Epithelial cell of proximal tubule (primary cell): ENCODE results near the gene ZNF385B. TPM values are rescaled to one million over a fixed set of nuclear protein-coding genes. Genes with fewer than 3 reads are reported as not detected.

Experiments used
- DNase-seq: peaks from one replicate; pipeline ENCODE4 v3.0.0-alpha.2; 2011; ENCODE audit warnings: low read depth
- H3K4me3 ChIP-seq: 2 replicates; pipeline ENCODE4 v1.5.1; 2011; ENCODE audit warnings: low read depth, mild to moderate bottlenecking, low read length
- total RNA-seq: library from RNA; depleted of rRNA; stranded (reverse); fragments of >200 nt; gene quantifications from 2 replicates; pipeline ENCODE4 v1.2.3, GENCODE V29; 2015
- TF ChIP-seq, protein P1 (sequence below): conservative IDR thresholded peaks from 2 replicates; pipeline ENCODE4 v1.5.1; 2012; ENCODE audit warnings: low read depth, mild to moderate bottlenecking, low read length

The ZNF385B gene
- total RNA-seq, 1 donor from 2014 or later: 0.69 TPM

DNA sequence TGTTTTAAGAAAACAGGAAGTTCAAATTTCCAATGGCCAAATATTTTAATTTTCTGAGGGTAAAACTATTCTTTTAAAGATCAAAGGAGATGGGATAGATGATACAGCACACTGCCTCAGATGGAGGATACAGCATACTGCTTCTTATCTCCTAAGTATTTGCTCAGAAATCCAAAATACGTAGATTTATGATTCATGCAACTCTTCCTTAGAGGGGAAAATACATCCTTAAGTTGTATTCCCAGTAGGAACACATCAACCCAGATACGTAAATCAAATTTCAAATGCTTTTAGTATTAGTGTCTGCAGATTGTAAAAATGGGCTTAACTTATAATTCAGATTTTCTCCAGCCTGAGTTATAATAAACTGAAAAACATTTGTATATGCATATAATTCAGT, 235.2 kb downstream of the ZNF385B start:
- TF ChIP-seq, protein P1, sequence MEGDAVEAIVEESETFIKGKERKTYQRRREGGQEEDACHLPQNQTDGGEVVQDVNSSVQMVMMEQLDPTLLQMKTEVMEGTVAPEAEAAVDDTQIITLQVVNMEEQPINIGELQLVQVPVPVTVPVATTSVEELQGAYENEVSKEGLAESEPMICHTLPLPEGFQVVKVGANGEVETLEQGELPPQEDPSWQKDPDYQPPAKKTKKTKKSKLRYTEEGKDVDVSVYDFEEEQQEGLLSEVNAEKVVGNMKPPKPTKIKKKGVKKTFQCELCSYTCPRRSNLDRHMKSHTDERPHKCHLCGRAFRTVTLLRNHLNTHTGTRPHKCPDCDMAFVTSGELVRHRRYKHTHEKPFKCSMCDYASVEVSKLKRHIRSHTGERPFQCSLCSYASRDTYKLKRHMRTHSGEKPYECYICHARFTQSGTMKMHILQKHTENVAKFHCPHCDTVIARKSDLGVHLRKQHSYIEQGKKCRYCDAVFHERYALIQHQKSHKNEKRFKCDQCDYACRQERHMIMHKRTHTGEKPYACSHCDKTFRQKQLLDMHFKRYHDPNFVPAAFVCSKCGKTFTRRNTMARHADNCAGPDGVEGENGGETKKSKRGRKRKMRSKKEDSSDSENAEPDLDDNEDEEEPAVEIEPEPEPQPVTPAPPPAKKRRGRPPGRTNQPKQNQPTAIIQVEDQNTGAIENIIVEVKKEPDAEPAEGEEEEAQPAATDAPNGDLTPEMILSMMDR: no peak
- no peak for DNase-seq
- H3K4me3 ChIP-seq: no peak overlapping the region

DNA sequence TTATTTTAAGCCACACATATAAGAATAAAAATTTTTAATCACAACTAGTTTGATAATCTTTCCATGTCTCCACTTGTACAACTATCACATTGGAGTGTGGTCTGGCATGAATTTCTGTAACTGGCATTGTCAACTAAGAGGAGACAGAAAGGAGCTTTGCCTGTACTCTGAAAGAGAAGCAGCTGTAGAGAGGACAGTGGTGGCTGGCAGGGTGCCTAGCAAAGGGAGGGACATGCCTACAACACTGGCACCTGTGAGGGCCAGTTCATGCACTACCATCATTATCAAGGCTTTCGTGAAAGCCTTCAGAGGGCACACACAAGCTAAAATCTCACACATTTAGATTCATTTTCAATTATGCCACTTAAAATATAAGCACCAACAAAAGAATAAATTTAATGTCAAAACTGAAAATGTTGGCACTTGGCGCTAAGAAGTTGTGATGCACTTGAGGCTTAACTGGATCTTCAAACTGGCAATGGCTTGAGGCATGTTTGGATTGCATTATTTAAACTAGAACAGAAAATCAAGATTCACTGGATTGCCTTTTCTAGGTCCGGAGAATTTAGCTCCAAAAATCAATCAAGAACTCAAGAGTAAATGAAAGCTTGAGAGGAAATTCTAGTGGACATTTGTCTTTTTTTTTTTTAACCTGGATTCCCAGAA, 238.6 kb downstream of the ZNF385B start:
- H3K4me3 ChIP-seq: no peak overlapping the region
- DNase-seq: no peak
- TF ChIP-seq, protein P1: no peak

DNA sequence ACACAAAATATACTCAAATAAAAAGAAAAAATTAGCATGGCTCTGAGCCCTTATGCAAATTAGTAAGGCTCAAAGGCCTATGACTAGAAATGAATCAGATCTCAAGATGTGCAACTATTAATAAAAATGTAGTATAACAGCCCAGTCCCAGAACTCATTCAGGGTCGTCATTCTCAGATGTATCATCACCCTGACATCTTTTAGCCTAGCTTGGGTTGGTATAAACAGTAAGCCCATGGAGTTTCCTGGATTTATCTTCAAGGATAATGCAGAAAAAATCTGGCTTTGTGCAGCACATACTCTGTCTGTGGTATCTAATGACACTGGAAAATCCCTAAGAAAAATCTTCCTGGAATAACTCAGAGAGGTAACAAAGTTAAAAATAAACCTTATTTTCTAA, 239.3 kb downstream of the ZNF385B start:
- TF ChIP-seq, protein P1: no peak
- no peak overlapping the region for H3K4me3 ChIP-seq
- no peak for DNase-seq

DNA sequence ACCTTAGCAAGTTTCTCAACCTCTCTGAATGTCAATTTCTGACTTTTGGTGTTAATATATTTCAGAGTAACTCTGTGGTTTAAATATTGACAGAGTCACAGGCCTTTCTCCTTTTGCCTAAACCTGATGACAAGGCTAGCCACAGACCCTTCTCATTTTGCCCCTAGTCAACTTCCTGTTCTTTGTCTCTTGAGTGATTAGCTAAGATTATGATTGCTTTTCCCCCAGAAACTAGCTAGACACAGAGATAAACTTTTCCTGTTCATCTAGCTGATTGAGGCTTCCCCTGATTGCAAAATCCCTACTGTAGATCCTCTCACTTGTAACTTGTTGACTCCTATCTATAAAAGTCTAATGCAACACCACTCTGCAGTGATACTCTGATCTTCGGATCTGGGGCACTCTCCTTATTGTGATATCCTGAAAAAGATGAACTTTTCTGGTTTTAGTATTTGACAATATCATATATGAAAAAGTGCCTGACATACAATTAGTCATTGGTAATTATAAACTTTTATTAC, 241.4 kb downstream of the ZNF385B start:
- no peak for DNase-seq
- no peak overlapping the region for H3K4me3 ChIP-seq
- TF ChIP-seq, protein P1: no peak

DNA sequence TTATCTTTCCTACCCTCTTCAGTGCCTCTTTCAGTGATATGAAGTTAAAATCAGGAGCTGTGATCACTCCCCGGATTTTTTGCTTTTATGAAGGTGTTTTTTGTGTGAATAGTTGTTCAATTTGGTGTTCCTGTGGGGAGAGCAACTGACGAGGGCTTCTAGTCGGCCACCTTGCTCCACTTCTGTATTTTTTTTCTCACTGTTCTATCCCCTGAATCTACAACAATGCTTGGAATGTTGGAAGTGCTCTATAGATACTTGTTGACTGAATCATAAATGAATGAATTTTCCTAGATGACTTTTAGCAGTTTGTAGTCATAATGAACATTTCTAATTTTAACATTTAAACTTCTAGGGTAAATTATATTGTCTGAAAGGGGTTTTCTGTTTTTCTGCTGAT, 247.3 kb downstream of the ZNF385B start:
- no peak overlapping the region for H3K4me3 ChIP-seq
- TF ChIP-seq, protein P1: no peak
- no peak for DNase-seq

DNA sequence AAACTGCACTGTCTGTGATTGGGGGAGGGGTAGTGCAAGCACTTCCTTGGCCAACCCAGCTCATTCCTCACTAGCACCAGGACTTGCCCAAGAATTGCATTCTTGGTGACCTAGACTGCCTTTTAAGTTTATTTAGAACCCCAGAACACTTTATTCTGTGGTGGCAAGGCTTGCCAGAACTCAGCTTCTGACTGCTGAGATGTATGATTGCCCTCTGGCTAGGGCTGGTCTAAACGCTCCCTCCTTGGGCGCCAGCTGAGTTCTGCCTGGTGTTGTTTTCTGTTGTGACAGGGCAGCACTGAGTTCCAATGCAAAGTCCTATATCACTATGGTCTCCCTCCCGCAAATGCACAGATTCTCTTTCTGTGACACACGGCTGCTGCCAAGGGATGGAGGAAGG, 247.7 kb downstream of the ZNF385B start:
- DNase-seq: no peak
- TF ChIP-seq, protein P1: no peak
- H3K4me3 ChIP-seq: no peak overlapping the region

DNA sequence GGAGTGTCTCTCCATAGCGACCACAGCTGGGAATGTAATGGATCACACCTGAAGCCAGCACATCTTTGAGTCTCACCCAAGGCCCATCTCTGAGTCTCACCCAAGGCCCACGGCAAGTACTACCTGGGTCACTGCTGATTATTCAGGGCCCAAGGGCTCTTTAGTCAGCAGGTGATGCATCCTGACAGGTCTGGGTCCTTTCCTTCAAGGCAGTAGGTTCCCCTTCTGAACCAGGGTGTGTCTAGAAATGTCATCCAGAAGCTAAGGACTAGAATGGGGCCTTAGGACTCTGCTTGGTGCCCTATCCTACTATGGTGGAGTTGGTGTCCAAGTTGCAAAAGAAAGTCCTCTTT, 248.1 kb downstream of the ZNF385B start:
- no peak overlapping the region for H3K4me3 ChIP-seq
- TF ChIP-seq, protein P1: no peak

More for the DNA sequence above, 248.1 kb downstream of the ZNF385B start:
- DNase-seq: no peak
